NOMO-1 treated with DMSO at 0.1 percent for 48 hours (cell line): Measurements from ENCODE around the gene ZNF677.
A peak's percentile ranks its signal among the peaks of the same experiment; 100 is the strongest.
"Not testable (repeated sequence)": the region's sequence is repeated elsewhere in the genome, so short reads cannot be mapped to it uniquely, and the experiment has no call there.

Experiments used
- DNase-seq: peaks from one replicate; lab custom pipeline; 2025; ENCODE audit not compliant: unreplicated experiment; lab: John Stamatoyannopoulos, UW

ZNF677 gene

GRCh38 chr19:53254411-53255341 lies at the start of gene ZNF677:
TSS of gene ZNF677 (minus strand) at chr19:53254873. CDS start at chr19:53251550, 3,323 bp downstream.
- DNase-seq: no peak

DNA sequence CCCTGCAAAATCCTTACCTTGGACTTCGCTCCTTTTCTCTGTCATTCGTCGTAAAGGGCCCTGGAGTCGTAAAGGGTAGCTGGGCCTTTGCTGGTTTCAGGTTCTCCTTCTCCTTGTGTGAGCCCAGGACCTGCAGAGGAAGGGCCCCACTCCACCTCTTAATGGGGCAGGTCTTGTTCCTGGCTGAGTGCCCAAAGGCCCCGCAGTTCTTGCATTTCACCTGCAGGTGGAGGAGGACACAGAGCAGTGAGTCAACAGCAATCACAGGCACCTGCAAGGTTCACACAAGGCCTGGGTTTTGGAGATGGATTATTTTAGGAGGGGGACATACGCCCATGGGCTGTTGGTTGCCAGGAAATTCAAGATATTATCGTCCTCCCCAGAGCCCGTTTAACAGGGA lies 46.7 kb upstream of the ZNF677 start:
- DNase-seq: not testable (repeated sequence)

GRCh38 chr19:53294786-53295441 lies 40.2 kb upstream of the ZNF677 start:
- no peak for DNase-seq

GRCh38 chr19:53290758-53291549 lies 36.3 kb upstream of the ZNF677 start:
- no peak for DNase-seq

DNA sequence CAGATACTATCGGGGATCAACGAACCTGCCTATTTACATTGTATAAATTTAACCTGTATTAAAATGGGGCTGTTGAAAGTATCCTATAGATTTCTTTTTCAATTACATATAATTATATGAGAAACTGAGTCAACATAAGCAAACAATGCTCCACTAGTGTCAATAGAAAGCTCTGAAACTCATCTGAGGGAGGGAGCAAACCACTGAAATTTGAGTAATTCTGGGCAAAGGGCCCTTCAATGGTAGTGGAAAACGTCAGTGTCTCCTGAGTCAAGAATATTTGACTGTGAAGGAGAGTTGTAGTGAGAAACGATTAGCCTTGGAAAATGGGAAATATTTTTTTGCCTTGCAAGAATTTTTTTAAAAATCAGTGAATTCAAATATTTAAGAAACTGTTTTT lies 30.4 kb upstream of the ZNF677 start:
- DNase-seq: no peak

DNA sequence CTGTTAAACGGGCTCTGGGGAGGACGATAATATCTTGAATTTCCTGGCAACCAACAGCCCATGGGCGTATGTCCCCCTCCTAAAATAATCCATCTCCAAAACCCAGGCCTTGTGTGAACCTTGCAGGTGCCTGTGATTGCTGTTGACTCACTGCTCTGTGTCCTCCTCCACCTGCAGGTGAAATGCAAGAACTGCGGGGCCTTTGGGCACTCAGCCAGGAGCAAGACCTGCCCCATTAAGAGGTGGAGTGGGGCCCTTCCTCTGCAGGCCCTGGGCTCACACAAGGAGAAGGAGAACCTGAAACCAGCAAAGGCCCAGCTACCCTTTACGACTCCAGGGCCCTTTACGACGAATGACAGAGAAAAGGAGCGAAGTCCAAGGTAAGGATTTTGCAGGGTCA lies 27.3 kb upstream of the ZNF677 start:
- DNase-seq: not testable (repeated sequence)

GRCh38 chr19:53275480-53275879 lies 20.8 kb upstream of the ZNF677 start:
- DNase-seq: no peak

DNA sequence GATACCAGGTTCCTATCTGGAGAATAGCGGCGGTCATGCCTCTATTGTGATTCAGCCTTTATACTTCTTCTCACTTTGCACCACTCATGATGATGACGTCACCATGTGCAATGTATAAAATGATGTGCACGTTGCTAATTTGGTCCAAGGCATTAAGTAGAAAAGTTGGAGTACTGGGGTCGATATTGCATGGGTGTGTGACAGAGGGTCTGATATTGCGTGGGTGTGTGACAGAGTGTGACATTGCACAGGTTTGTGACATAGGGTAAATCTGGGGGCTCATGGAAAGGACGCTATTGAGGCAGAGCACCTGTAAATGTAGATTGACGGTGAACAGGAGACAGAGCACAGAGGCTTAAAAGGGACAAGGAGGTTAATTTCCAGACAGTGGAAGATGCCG lies 17.4 kb upstream of the ZNF677 start:
- no peak for DNase-seq

GRCh38 chr19:53269861-53270260 lies 15.2 kb upstream of the ZNF677 start:
- not testable (repeated sequence) for DNase-seq

DNA sequence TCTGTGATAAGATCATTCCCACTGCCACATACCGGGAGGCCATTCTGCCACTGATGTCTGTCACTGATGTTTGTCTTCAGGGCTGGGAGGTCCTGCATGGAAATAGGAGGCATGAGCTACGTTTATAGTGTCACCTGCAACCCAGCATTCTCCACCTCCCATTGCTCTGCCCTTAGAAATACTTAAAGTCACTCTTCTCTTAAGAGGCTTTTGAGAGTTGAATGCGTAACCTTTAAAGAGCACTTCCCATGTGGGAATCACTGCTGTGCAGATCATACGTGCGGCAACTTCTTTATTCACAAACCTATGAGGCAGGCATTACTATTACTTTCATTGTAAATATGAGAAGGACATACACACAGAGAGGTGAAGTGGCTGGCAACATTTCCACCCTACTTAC lies 12.9 kb upstream of the ZNF677 start, which contains the start of gene VN1R4:
TSS of gene VN1R4 (minus strand) at position 101 of the 400 bp plus-strand sequence. CDS start at position 43, 58 bp downstream.
- DNase-seq: not testable (repeated sequence)

GRCh38 chr19:53257715-53258342 lies 3.2 kb upstream of the ZNF677 start, which contains the start of gene VN1R2:
TSS of gene VN1R2 (plus strand) at chr19:53258292. CDS start at chr19:53258376, 84 bp downstream.
- not testable (repeated sequence) for DNase-seq

GRCh38 chr19:53246498-53246897 lies 8.2 kb downstream of the ZNF677 start:
- peak; percentile 40 for DNase-seq

DNA sequence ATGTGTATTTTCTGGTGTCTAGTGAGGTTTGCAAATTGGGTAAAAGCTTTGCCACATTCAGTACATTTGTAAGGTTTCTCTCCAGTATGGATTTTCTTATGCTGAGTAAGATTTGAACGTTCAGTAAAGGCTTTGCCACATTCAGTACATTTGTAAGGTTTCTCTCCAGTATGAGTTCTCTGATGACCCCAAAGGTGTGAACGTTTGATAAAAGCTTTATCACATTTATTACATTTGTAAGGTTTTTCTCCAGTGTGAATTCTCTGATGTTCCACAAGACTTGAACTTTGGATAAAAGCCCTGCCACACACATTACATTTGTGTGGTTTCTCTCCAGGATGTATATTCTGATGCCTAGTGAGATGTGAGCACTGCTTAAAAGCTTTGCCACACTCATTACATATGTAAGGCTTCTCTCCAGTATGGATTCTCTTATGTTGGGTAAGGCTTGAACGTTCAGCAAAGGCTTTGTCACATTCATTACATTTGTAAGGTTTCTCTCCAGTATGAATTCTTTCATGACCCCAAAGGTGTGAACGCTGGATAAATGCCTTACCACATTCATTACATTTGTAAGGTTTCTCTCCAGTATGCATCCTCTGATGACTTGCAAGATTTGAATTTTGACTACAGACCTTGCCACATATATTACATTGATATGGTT lies 17.4 kb downstream of the ZNF677 start:
- no peak for DNase-seq

DNA sequence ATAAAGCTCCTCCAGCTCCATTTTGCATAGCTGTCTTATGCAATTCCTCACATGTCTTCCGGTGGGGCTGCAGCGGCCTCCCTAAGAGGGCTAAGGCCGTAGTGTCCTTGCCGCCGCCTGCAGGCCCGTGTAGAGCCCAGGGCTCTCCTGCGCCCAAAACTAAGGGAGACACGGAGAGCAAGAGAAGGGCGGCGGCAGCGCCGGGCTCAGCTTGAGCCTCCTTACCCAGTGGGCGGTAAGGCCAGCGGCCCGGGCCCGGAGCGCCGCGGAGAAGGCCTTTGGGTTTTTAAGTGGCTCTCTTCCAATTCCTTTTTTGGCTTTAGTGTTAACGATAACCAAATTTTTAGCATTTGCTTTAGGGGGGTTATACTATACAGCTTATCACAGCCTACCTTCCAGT lies 30.1 kb downstream of the ZNF677 start:
- no peak for DNase-seq

GRCh38 chr19:53222716-53223115 lies 32.0 kb downstream of the ZNF677 start:
- DNase-seq: not testable (repeated sequence)

- DNase-seq: no peak
Observed at GRCh38 chr19:53212703-53213320, 41.9 kb downstream of the ZNF677 start.

DNA sequence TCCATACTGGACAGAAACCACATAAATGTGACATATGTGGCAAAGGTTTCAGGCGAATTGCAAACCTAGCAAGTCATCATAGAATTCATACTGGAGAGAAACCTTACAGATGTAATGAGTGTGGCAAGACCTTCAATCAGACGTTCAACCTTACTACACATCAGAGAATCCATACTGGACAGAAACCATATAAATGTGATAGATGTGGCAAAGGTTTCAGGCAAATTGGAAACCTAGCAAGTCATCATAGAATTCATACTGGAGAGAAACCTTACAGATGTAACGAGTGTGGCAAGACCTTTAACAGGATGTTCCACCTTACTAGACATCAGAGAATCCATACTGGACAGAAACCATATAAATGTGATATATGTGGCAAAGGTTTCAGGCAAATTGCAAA lies 43.1 kb downstream of the ZNF677 start:
- DNase-seq: not testable (repeated sequence)

DNA sequence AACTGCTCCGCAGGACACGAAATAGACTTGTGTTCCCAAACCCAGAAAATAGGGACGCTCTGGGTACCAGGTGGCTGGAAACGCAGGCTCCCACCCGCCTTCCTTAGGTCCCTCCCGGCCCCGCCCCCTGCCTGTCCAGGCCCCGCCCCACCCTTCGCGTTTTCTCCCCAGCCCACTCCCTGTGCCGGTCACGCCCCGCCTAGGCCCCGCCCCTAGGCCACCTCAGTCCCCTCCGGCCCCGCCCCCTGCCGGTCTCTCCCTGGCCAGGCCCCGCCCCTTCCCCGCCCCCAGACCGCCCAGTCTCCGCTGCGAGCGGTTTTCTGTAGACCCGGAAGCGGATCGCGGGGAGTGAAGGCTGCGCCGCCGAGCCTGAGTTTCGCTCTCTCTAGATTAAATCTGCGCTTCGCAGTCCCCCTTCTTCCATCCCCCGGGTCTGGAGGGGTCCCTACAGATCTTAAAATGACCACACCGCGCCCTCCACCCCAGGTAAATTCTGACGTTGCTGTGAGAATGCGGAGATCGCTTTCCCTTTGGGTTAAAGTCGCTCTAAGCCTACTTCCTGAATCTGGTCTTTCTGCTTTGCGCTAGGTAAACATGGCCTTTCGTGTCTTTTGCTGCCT lies 57.8 kb downstream of the ZNF677 start:
- peak; percentile 80 for DNase-seq

- DNase-seq: peak; percentile 79
Observed at GRCh38 chr19:53195265-53195903, 59.3 kb downstream of the ZNF677 start.
